Naive B cell (primary cell): Measurements from ENCODE around the gene RTTN. TPM values are rescaled to one million over a fixed set of nuclear protein-coding genes. Genes with fewer than 3 reads are reported as not detected.

Experiments
- ATAC-seq, 2 donors: fragments of 150-1000 bp; cut with Tn5 transposase; 2 replicates each; pipeline ENCODE4 v1.10.0; 2021; ENCODE audit warnings: low read depth in 2 of 2, mild to moderate bottlenecking in 2 of 2, moderate library complexity in 2 of 2
- DNase-seq: peaks from one replicate; pipeline ENCODE4 v3.0.0; 2022
- H3K27ac Mint-ChIP-seq, 6 donors: one replicate each; pipeline ENCODE4 v1.8.0; 2020 to 2022; ENCODE audit warnings: mild to moderate bottlenecking in 6 of 6, mixed read lengths in 6 of 6, moderate library complexity in 5 of 6, inconsistent platforms in 2 of 6
- H3K27me3 Mint-ChIP-seq, 3 donors: one replicate each; pipeline ENCODE4 v1.8.0; 2021 to 2022; ENCODE audit warnings: mixed read lengths in 3 of 3, mild to moderate bottlenecking in 1 of 3
- H3K36me3 Mint-ChIP-seq, 2 donors: one replicate each; pipeline ENCODE4 v1.8.0; 2020 to 2022; ENCODE audit warnings: mixed read lengths in 2 of 2, inconsistent platforms in 1 of 2, mild to moderate bottlenecking in 1 of 2
- H3K4me1 Mint-ChIP-seq, 3 donors: one replicate each; pipeline ENCODE4 v1.8.0; 2020 to 2022; ENCODE audit warnings: mixed read lengths in 3 of 3, inconsistent platforms in 1 of 3, mild to moderate bottlenecking in 1 of 3, moderate library complexity in 1 of 3
- H3K4me3 Mint-ChIP-seq, 8 donors: one replicate each; pipeline ENCODE4 v1.8.0; 2020 to 2022; ENCODE audit warnings: mild to moderate bottlenecking in 8 of 8, mixed read lengths in 8 of 8, moderate library complexity in 8 of 8, inconsistent platforms in 2 of 8
- H3K9me3 Mint-ChIP-seq, 7 donors: one replicate each; pipeline ENCODE4 v1.8.0; 2020 to 2022; ENCODE audit warnings: mixed read lengths in 7 of 7, mild to moderate bottlenecking in 5 of 7, inconsistent platforms in 2 of 7, moderate library complexity in 1 of 7
- polyA plus RNA-seq, 6 donors: library from polyadenylated mRNA; unstranded; fragments of 300-500 nt; fragmentation: Illumina TruSeq; gene quantifications; one replicate each; pipeline ENCODE4 v1.2.3, GENCODE V29; 2021; ENCODE audit warnings: low read depth in 6 of 6

The RTTN gene
- polyA plus RNA-seq, 6 donors from 2014 or later: 3.1 to 9.2 (median 3.8) TPM

GRCh38 chr18:69957747-69958146, 247.7 kb downstream of the RTTN start:
- no peak for DNase-seq
- H3K36me3 Mint-ChIP-seq: no peaks in the 10 kb centered on the region
- H3K27ac Mint-ChIP-seq: no peak overlapping the region
- H3K9me3 Mint-ChIP-seq: peaks cover 0 to 1% (median 0%) of the 10 kb centered on the region in 7 donors
- no peaks in the 10 kb centered on the region for H3K27me3 Mint-ChIP-seq
- no peak for ATAC-seq
- peak overlapping the region in 1 of 8 donors; percentile 5 for H3K4me3 Mint-ChIP-seq
- peaks cover 0 to 5% (median 2%) of the 10 kb centered on the region in 3 donors for H3K4me1 Mint-ChIP-seq

GRCh38 chr18:69956665-69957620, 248.5 kb downstream of the RTTN start:
- Mint-ChIP-seq H3K4me3 (no peak overlapping the region), H3K27ac (no peak overlapping the region), H3K4me1 (peaks cover 0 to 5% (median 2%) of the 10 kb centered on the region in 3 donors), H3K27me3 (no peaks in the 10 kb centered on the region), H3K36me3 (no peaks in the 10 kb centered on the region), H3K9me3 (peaks cover 0 to 3% (median 0%) of the 10 kb centered on the region in 7 donors)
- ATAC-seq: no peak
- DNase-seq: no peak

GRCh38 chr18:69956057-69956456, 249.4 kb downstream of the RTTN start:
- Mint-ChIP-seq H3K36me3 (no peaks in the 10 kb centered on the region), H3K27ac (no peak overlapping the region), H3K4me3 (no peak overlapping the region), H3K4me1 (peaks cover 0 to 5% (median 2%) of the 10 kb centered on the region in 3 donors), H3K27me3 (no peaks in the 10 kb centered on the region), H3K9me3 (peaks cover 0 to 4% (median 0%) of the 10 kb centered on the region in 7 donors)
- no peak for ATAC-seq
- no peak for DNase-seq

DNA sequence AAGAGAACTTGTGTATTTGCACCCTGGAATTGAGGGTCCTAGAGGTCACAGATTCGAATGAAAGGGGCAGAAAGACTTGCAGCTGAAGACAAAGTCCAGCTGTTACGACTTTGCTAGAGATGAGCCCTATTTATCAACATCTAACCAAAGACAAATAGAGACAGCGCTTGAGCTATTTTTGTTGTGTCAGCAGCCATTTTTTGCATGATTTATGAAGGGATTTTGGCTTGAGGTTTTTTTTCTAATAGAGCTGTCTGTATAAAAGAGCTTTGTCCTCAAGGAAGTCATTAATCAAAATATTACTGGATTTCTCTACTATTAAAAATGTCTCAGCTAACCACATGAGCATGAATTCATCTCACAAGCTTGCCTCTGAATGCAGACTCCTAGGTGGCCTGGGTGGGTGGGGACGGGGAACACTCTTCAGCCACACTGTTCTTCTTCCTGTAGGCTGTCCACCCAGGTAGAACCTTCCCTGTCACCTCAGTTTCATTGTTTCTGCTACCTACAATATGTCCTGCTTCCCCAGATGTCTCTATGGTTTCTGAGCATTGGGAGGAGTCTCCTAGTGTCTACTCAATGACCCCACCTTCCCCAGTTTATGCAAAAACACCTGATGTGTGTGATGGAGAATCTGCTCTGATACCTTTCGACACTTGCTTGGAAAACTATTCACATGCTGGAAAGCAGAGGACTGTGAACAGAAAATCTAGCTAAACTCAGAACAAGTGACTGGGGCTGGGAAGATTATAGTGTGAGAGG, 250.6 kb downstream of the RTTN start:
- H3K4me1 Mint-ChIP-seq: peaks cover 0 to 5% (median 2%) of the 10 kb centered on the region in 3 donors
- no peaks in the 10 kb centered on the region for H3K27me3 Mint-ChIP-seq
- no peak overlapping the region for H3K27ac Mint-ChIP-seq
- no peaks in the 10 kb centered on the region for H3K36me3 Mint-ChIP-seq
- no peak overlapping the region for H3K4me3 Mint-ChIP-seq
- H3K9me3 Mint-ChIP-seq: peaks cover 0 to 4% (median 0%) of the 10 kb centered on the region in 7 donors
- ATAC-seq (no peak), DNase-seq (no peak)

GRCh38 chr18:69953191-69953590, 252.3 kb downstream of the RTTN start:
- ATAC-seq: no peak
- no peaks in the 10 kb centered on the region for H3K4me1 Mint-ChIP-seq
- H3K36me3 Mint-ChIP-seq: no peaks in the 10 kb centered on the region
- no peaks in the 10 kb centered on the region for H3K27me3 Mint-ChIP-seq
- no peak overlapping the region for H3K4me3 Mint-ChIP-seq
- H3K9me3 Mint-ChIP-seq: peaks cover 0 to 4% (median 0%) of the 10 kb centered on the region in 7 donors
- no peak for DNase-seq
- no peak overlapping the region for H3K27ac Mint-ChIP-seq

Other genes with a start within 250 kb of the RTTN start
- gene SOCS6, start 83.4 kb upstream of the RTTN start, polyA plus RNA-seq: 1 to 10 TPM in 2 of 6 donors, under 1 TPM in 3, not detected in 1; 0.17 to 1.1 (median 0.75) TPM